GM23338 (cell line): ENCODE measurements around the gene OPRPN. TPM values are rescaled to one million over a fixed set of nuclear protein-coding genes. Genes with fewer than 3 reads are reported as not detected.
A peak's percentile ranks its signal among the peaks of the same experiment; 100 is the strongest.

Experiments used
- ATAC-seq: fragments of 200-7000 bp; cut with Tn5 transposase; 3 replicates; pipeline ENCODE4 v1.9.1; 2020
- DNase-seq: peaks from one replicate; pipeline ENCODE4 v3.0.0-alpha.2; 2015; ENCODE audit warnings: low spot score
- H2AFZ ChIP-seq: fragments of 200-600 bp; sonication (generic); 2 replicates; pipeline ENCODE4 v1.8.0; 2016; ENCODE audit warnings: antibody characterized with exemption, mild to moderate bottlenecking, moderate library complexity
- H3F3A ChIP-seq: fragments of 200-600 bp; sonication (generic); replicated peaks from 2 replicates; pipeline ENCODE4 v1.8.0; 2017; ENCODE audit warnings: antibody characterized with exemption, mixed run types, low read depth
- H3K27ac ChIP-seq: fragments of 200-600 bp; sonication (generic); 2 replicates; pipeline ENCODE4 v1.6.1; 2016; ENCODE audit warnings: low read depth
- H3K27me3 ChIP-seq: fragments of 200-600 bp; sonication (generic); 2 replicates; pipeline ENCODE4 v1.8.0; 2016; ENCODE audit warnings: mild to moderate bottlenecking, mixed run types, moderate library complexity; ENCODE audit not compliant: insufficient read depth
- H3K36me3 ChIP-seq: fragments of 200-600 bp; sonication (generic); 2 replicates; pipeline ENCODE4 v1.8.0; 2016; ENCODE audit warnings: mild to moderate bottlenecking; ENCODE audit not compliant: insufficient read depth
- H3K4me1 ChIP-seq: fragments of 200-600 bp; sonication (generic); 2 replicates; pipeline ENCODE4 v1.8.0; 2016; ENCODE audit warnings: mild to moderate bottlenecking, moderate library complexity; ENCODE audit not compliant: insufficient read depth
- H3K4me2 ChIP-seq: fragments of 200-600 bp; sonication (generic); 2 replicates; pipeline ENCODE4 v1.7.1; 2017; ENCODE audit warnings: mixed run types
- H3K4me3 ChIP-seq: fragments of 200-600 bp; sonication (generic); 2 replicates; pipeline ENCODE4 v1.6.1; 2016; ENCODE audit warnings: mixed run types
- H3K79me2 ChIP-seq: fragments of 200-600 bp; sonication (generic); replicated peaks from 2 replicates; pipeline ENCODE4 v1.8.0; 2017; ENCODE audit warnings: mild to moderate bottlenecking; ENCODE audit not compliant: insufficient read depth
- H3K9me2 ChIP-seq: fragments of 200-600 bp; sonication (generic); 2 replicates; pipeline ENCODE4 v1.8.0; 2017; ENCODE audit not compliant: insufficient read depth
- H4K20me1 ChIP-seq: fragments of 200-600 bp; sonication (generic); replicated peaks from 2 replicates; pipeline ENCODE4 v1.8.0; 2017; ENCODE audit warnings: mild to moderate bottlenecking; ENCODE audit not compliant: insufficient read depth
- H3K27ac Mint-ChIP-seq: 2 replicates; pipeline ENCODE4 v1.8.0; 2020; ENCODE audit warnings: inconsistent platforms, mild to moderate bottlenecking, moderate library complexity, mixed read lengths
- H3K27me3 Mint-ChIP-seq: 3 replicates; pipeline ENCODE4 v1.8.0; 2022; ENCODE audit warnings: low read depth, mild to moderate bottlenecking, moderate library complexity, mixed read lengths, inconsistent platforms; ENCODE audit not compliant: insufficient read depth, poor library complexity
- H3K36me3 Mint-ChIP-seq: 3 replicates; pipeline ENCODE4 v1.8.0; 2021; ENCODE audit warnings: low read depth, mild to moderate bottlenecking, inconsistent platforms, moderate library complexity, mixed read lengths
- H3K4me1 Mint-ChIP-seq: 3 replicates; pipeline ENCODE4 v1.8.0; 2020; ENCODE audit warnings: mild to moderate bottlenecking, inconsistent platforms, mixed read lengths
- H3K4me3 Mint-ChIP-seq: 3 replicates; pipeline ENCODE4 v1.8.0; 2021; ENCODE audit warnings: moderate library complexity, mild to moderate bottlenecking, inconsistent platforms, mixed read lengths
- H3K9me3 Mint-ChIP-seq: 3 replicates; pipeline ENCODE4 v1.8.0; 2020; ENCODE audit warnings: moderate library complexity, mild to moderate bottlenecking, inconsistent platforms, mixed read lengths
- CREB1 ChIP-seq: fragments of 250-450 bp; sonication (Bioruptor Pico); IDR thresholded peaks from 2 replicates; pipeline ENCODE4 v1.5.0; 2020; ENCODE audit warnings: low read depth, mild to moderate bottlenecking, moderate library complexity
- CTCF ChIP-seq, 2 experiments: fragments of 200-600 bp in 1 of 2; sonication (generic) in 1 of 2; conservative IDR thresholded peaks; 2 replicates each; pipeline versions ENCODE4 v1.5.1 to v1.6.1; 2016 to 2017; ENCODE audit warnings: antibody characterized with exemption in 2 of 2, low read depth in 2 of 2, mild to moderate bottlenecking in 2 of 2, moderate library complexity in 1 of 2
- EZH2 ChIP-seq: fragments of 200-600 bp; sonication (generic); IDR thresholded peaks from one replicate; pipeline ENCODE4 v1.8.0; 2017; ENCODE audit warnings: antibody characterized with exemption, mild to moderate bottlenecking, low read depth; ENCODE audit not compliant: unreplicated experiment
- EZH2phosphoT487 ChIP-seq: fragments of 200-600 bp; sonication (generic); IDR thresholded peaks from one replicate; pipeline ENCODE4 v1.8.1; 2018; ENCODE audit warnings: antibody characterized with exemption; ENCODE audit not compliant: unreplicated experiment
- JUNB ChIP-seq: IDR thresholded peaks from one replicate; pipeline ENCODE4 v1.6.1; 2016; ENCODE audit warnings: antibody characterized with exemption; ENCODE audit not compliant: unreplicated experiment
- NANOG ChIP-seq: IDR thresholded peaks from 2 replicates; pipeline ENCODE4 v1.6.1; 2016; ENCODE audit warnings: antibody characterized with exemption, borderline replicate concordance
- POLR2AphosphoS5 ChIP-seq: IDR thresholded peaks from 2 replicates; pipeline ENCODE4 v1.6.1; 2016; ENCODE audit warnings: antibody characterized with exemption, low read depth
- STAT1 ChIP-seq: IDR thresholded peaks from one replicate; pipeline ENCODE4 v1.6.1; 2016; ENCODE audit warnings: antibody characterized with exemption; ENCODE audit not compliant: unreplicated experiment
- ZNF114 ChIP-seq: fragments of 250-450 bp; sonication (Bioruptor Pico); IDR thresholded peaks from 2 replicates; pipeline ENCODE4 v1.5.0; 2020; ENCODE audit warnings: mild to moderate bottlenecking, moderate library complexity
- ZNF331 ChIP-seq: fragments of 250-450 bp; sonication (Bioruptor Pico); IDR thresholded peaks from 2 replicates; pipeline ENCODE4 v1.5.0; 2020; ENCODE audit warnings: low read depth, mild to moderate bottlenecking, moderate library complexity
- ZNF462 ChIP-seq: fragments of 250-450 bp; sonication (Bioruptor Pico); IDR thresholded peaks from 2 replicates; pipeline ENCODE4 v1.5.0; 2020; ENCODE audit warnings: mild to moderate bottlenecking, moderate library complexity
- polyA plus RNA-seq: library from polyadenylated mRNA; unstranded; fragments of >200 nt; fragmentation: Nextera tagmentation; extraction: Ambion mirVana; gene quantifications from 2 replicates; pipeline ENCODE4 v1.2.1, GENCODE V29; 2016
- total RNA-seq: library from RNA; depleted of rRNA; stranded (reverse); fragments of >200 nt; shearing (Covaris generic); gene quantifications from 2 replicates; pipeline ENCODE4 v1.2.3, GENCODE V29; 2014
- TF ChIP-seq, protein P1 (sequence below): IDR thresholded peaks from one replicate; pipeline ENCODE4 v1.6.1; 2018; ENCODE audit warnings: antibody characterized with exemption; ENCODE audit not compliant: unreplicated experiment
- TF ChIP-seq, protein P2 (sequence below): IDR thresholded peaks from 2 replicates; pipeline ENCODE4 v1.6.1; 2016; ENCODE audit warnings: antibody characterized with exemption

OPRPN gene
- total and polyA plus RNA-seq, 2 experiments from 2014 or later, result not detected

DNA sequence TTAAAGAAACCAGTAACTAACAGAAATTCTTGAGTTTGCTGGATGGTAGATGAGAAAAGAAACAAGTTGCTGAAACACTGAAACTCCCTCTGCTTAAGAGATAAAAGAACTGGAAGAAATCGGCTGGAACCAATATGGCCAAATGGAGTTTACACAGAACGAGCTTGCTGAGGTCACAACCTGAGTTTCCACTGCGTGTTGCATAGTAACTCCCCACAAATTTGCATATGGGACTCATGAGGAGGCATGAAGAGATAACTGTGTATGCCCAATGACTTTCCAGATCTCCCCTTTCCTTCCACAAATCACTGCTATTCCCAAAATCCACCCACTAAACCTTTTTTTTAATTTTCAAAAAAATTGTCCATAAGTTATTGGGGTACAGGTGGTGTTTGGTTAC is 25.0 kb upstream of the OPRPN start:
- no peak overlapping the region for H3K4me2 ChIP-seq
- H3K36me3 ChIP-seq, result no peaks in the 10 kb centered on the region
- Mint-ChIP-seq H3K4me3 (no peak overlapping the region), H3K9me3 (no peaks in the 10 kb centered on the region), H3K4me1 (no peaks in the 10 kb centered on the region), H3K27ac (no peak overlapping the region), H3K27me3 (no peaks in the 10 kb centered on the region), H3K36me3 (no peaks in the 10 kb centered on the region)
- no peaks in the 10 kb centered on the region for H3K9me2 ChIP-seq
- no peaks in the 10 kb centered on the region for H3K27me3 ChIP-seq
- no peaks in the 10 kb centered on the region for H3F3A ChIP-seq
- H4K20me1 ChIP-seq, result no peaks in the 10 kb centered on the region
- no peaks in the 10 kb centered on the region; the same call in 1 of the 2 replicates for H3K4me1 ChIP-seq
- H3K4me3 ChIP-seq, result no peak overlapping the region
- ATAC-seq (no peak), DNase-seq (no peak)
- no peak overlapping the region for H3K27ac ChIP-seq
- H3K79me2 ChIP-seq, result no peaks in the 10 kb centered on the region
- 0 out of 2 replicates have a peak overlapping the region, but pooled peaks have one; percentile 44 for H2AFZ ChIP-seq
- TF ChIP-seq NANOG, result no peak
- no peak for TF ChIP-seq CREB1
- no peak for TF ChIP-seq STAT1
- no peak for TF ChIP-seq JUNB
- TF ChIP-seq CTCF (conservative IDR thresholded peaks at IDR 0.05; ENCODE audit: low read depth in 2 of 2), result no peak
- no peak for TF ChIP-seq ZNF331 (CRISPR knock-in tag)
- TF ChIP-seq ZNF114 (CRISPR knock-in tag), result no peak
- TF ChIP-seq POLR2AphosphoS5, result no peak
- TF ChIP-seq ZNF462 (CRISPR knock-in tag), result no peak
- TF ChIP-seq, protein P1, sequence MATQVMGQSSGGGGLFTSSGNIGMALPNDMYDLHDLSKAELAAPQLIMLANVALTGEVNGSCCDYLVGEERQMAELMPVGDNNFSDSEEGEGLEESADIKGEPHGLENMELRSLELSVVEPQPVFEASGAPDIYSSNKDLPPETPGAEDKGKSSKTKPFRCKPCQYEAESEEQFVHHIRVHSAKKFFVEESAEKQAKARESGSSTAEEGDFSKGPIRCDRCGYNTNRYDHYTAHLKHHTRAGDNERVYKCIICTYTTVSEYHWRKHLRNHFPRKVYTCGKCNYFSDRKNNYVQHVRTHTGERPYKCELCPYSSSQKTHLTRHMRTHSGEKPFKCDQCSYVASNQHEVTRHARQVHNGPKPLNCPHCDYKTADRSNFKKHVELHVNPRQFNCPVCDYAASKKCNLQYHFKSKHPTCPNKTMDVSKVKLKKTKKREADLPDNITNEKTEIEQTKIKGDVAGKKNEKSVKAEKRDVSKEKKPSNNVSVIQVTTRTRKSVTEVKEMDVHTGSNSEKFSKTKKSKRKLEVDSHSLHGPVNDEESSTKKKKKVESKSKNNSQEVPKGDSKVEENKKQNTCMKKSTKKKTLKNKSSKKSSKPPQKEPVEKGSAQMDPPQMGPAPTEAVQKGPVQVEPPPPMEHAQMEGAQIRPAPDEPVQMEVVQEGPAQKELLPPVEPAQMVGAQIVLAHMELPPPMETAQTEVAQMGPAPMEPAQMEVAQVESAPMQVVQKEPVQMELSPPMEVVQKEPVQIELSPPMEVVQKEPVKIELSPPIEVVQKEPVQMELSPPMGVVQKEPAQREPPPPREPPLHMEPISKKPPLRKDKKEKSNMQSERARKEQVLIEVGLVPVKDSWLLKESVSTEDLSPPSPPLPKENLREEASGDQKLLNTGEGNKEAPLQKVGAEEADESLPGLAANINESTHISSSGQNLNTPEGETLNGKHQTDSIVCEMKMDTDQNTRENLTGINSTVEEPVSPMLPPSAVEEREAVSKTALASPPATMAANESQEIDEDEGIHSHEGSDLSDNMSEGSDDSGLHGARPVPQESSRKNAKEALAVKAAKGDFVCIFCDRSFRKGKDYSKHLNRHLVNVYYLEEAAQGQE, result no peak
- no peak for TF ChIP-seq EZH2
- no peak for TF ChIP-seq EZH2phosphoT487
- TF ChIP-seq, protein P2, sequence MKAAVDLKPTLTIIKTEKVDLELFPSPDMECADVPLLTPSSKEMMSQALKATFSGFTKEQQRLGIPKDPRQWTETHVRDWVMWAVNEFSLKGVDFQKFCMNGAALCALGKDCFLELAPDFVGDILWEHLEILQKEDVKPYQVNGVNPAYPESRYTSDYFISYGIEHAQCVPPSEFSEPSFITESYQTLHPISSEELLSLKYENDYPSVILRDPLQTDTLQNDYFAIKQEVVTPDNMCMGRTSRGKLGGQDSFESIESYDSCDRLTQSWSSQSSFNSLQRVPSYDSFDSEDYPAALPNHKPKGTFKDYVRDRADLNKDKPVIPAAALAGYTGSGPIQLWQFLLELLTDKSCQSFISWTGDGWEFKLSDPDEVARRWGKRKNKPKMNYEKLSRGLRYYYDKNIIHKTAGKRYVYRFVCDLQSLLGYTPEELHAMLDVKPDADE, result no peak
